H1 (cell line): ENCODE measurements around the gene UPP1. TPM values are rescaled to one million over a fixed set of nuclear protein-coding genes. Genes with fewer than 3 reads are reported as not detected.

Experiments used
- CTCF ChIA-PET: fragments of 300-600 bp; sonication (Branson Sonifier 250); formaldehyde crosslinking; loops from one replicate; lab custom pipeline; 2021; ENCODE audit not compliant: partially characterized antibody; lab: Charles Lee
- POLR2A ChIA-PET: fragments of 300-600 bp; sonication (Branson Sonifier 250); formaldehyde crosslinking; loops from one replicate; lab custom pipeline; 2021; ENCODE audit warnings: inconsistent platforms; ENCODE audit not compliant: partially characterized antibody; lab: Charles Lee
- DNase-seq, 2 experiments: peaks; one replicate each; pipeline versions ENCODE4 v3.0.0 to v3.0.0-alpha.2; 2010 to 2022; ENCODE audit warnings: low spot score in 2 of 2, low read depth in 1 of 2, mixed read lengths in 1 of 2
- FAIRE-seq: peaks from 2 replicates; lab custom pipeline; 2011; peaks lifted over from hg19 to GRCh38; lab: Jason Lieb, UNC
- H2AFZ ChIP-seq: 2 replicates; pipeline ENCODE4 v1.8.1; 2012; ENCODE audit warnings: low read length, inconsistent platforms
- H2AK5ac ChIP-seq: 2 replicates; pipeline ENCODE4 v1.6.1; 2013; ENCODE audit warnings: low read depth, low read length
- H2BK120ac ChIP-seq: replicated peaks from 2 replicates; pipeline ENCODE3; 2013; ENCODE audit warnings: low read depth, low read length, inconsistent platforms
- H2BK12ac ChIP-seq: 2 replicates; pipeline ENCODE4 v1.6.1; 2013; ENCODE audit warnings: low read depth, low read length
- H2BK15ac ChIP-seq: 2 replicates; pipeline ENCODE4 v1.6.1; 2013; ENCODE audit warnings: low read length
- H2BK20ac ChIP-seq: 2 replicates; pipeline ENCODE4 v1.6.1; 2013; ENCODE audit warnings: low read length
- H2BK5ac ChIP-seq: 2 replicates; pipeline ENCODE4 v1.6.1; 2013; ENCODE audit warnings: low read depth, low read length
- H3K14ac ChIP-seq: 2 replicates; pipeline ENCODE4 v1.6.1; 2013; ENCODE audit warnings: inconsistent platforms; ENCODE audit not compliant: insufficient read length
- H3K18ac ChIP-seq: 2 replicates; pipeline ENCODE4 v1.6.1; 2013; ENCODE audit warnings: low read length; ENCODE audit errors: extremely low read depth
- H3K23ac ChIP-seq: 2 replicates; pipeline ENCODE4 v1.6.1; 2013; ENCODE audit warnings: inconsistent platforms; ENCODE audit not compliant: insufficient read length
- H3K23me2 ChIP-seq: 2 replicates; pipeline ENCODE4 v1.6.1; 2013; ENCODE audit warnings: low read depth, low read length
- H3K27ac ChIP-seq: 2 replicates; pipeline ENCODE4 v1.6.1; 2011; ENCODE audit warnings: low read depth, low read length, inconsistent platforms
- H3K27me3 ChIP-seq, 4 experiments: replicated peaks in 1 of 4; 1 replicate in 1 of 4; 2 replicates in 3 of 4; pipeline versions ENCODE4 v1.6.1 to v1.8.1; 2011 to 2013; ENCODE audit warnings: low read length in 3 of 4, mild to moderate bottlenecking in 3 of 4, inconsistent platforms in 2 of 4, mixed read lengths in 2 of 4, moderate library complexity in 1 of 4; ENCODE audit not compliant: control insufficient read depth in 3 of 4, insufficient read depth in 3 of 4; ENCODE audit errors: extremely low read depth in 1 of 4
- H3K36me3 ChIP-seq, 4 experiments: 2 replicates each; pipeline versions ENCODE4 v1.6.1 to v1.8.1; 2011 to 2013; ENCODE audit warnings: mild to moderate bottlenecking in 4 of 4, low read length in 3 of 4, moderate library complexity in 2 of 4, control low read depth in 1 of 4, inconsistent platforms in 1 of 4; ENCODE audit not compliant: insufficient read depth in 4 of 4, control insufficient read depth in 2 of 4
- H3K4ac ChIP-seq: replicated peaks from 2 replicates; pipeline ENCODE3; 2013; ENCODE audit warnings: low read length, low read depth, mixed read lengths, inconsistent platforms; ENCODE audit not compliant: insufficient read length
- H3K4me1 ChIP-seq, 4 experiments: replicated peaks in 1 of 4; 1 replicate in 1 of 4; 2 replicates in 3 of 4; pipeline versions ENCODE4 v1.6.1 to v1.8.1; 2011 to 2013; ENCODE audit warnings: low read length in 3 of 4, inconsistent platforms in 2 of 4, mixed read lengths in 1 of 4; ENCODE audit not compliant: insufficient read depth in 4 of 4, control insufficient read depth in 3 of 4
- H3K4me2 ChIP-seq, 2 experiments: 2 replicates each; pipeline versions ENCODE4 v1.6.1 to v1.8.1; 2011 to 2013; ENCODE audit warnings: low read depth in 2 of 2, low read length in 2 of 2, control low read depth in 1 of 2, inconsistent platforms in 1 of 2, mild to moderate bottlenecking in 1 of 2; ENCODE audit not compliant: insufficient read depth in 1 of 2
- H3K4me3 ChIP-seq, 4 experiments: fragments of 200-600, 300-600 bp in 1 of 4; sonication (generic), shearing (Covaris generic), sonication (Bioruptor Twin) in 1 of 4; 2 replicates each; pipeline versions ENCODE4 v1.5.1 to v1.8.1; 2011 to 2016; ENCODE audit warnings: low read length in 4 of 4, low read depth in 3 of 4, control low read depth in 2 of 4, inconsistent platforms in 2 of 4, mild to moderate bottlenecking in 2 of 4, mixed read lengths in 1 of 4, moderate library complexity in 1 of 4; ENCODE audit not compliant: insufficient read depth in 2 of 4; ENCODE audit errors: extremely low read depth in 1 of 4
- H3K56ac ChIP-seq: replicated peaks from 2 replicates; pipeline ENCODE3; 2013; ENCODE audit warnings: low read depth, mild to moderate bottlenecking, mixed read lengths, low read length, inconsistent platforms; ENCODE audit not compliant: insufficient read length
- H3K79me1 ChIP-seq: 2 replicates; pipeline ENCODE4 v1.6.1; 2013; ENCODE audit warnings: low read depth, low read length, control low read depth
- H3K79me2 ChIP-seq, 2 experiments: 2 replicates each; pipeline versions ENCODE4 v1.6.1 to v1.8.1; 2012 to 2013; ENCODE audit warnings: low read length in 2 of 2, mild to moderate bottlenecking in 2 of 2, inconsistent platforms in 1 of 2; ENCODE audit not compliant: insufficient read depth in 2 of 2, control insufficient read depth in 1 of 2
- H3K9ac ChIP-seq, 4 experiments: replicated peaks in 1 of 4; 1 replicate in 1 of 4; 2 replicates in 3 of 4; pipeline versions ENCODE4 v1.6.1 to v1.8.1; 2011 to 2013; ENCODE audit warnings: low read depth in 3 of 4, low read length in 3 of 4, control low read depth in 2 of 4, mild to moderate bottlenecking in 2 of 4, moderate library complexity in 2 of 4, inconsistent platforms in 1 of 4; ENCODE audit errors: extremely low read depth in 1 of 4
- H3K9me3 ChIP-seq, 2 experiments: 2 replicates each; pipeline versions ENCODE4 v1.6.1 to v1.8.1; 2012 to 2013; ENCODE audit warnings: mild to moderate bottlenecking in 2 of 2, moderate library complexity in 2 of 2, control low read depth in 1 of 2, inconsistent platforms in 1 of 2, low read depth in 1 of 2, low read length in 1 of 2, mixed read lengths in 1 of 2; ENCODE audit not compliant: insufficient read depth in 2 of 2
- H4K20me1 ChIP-seq, 2 experiments: replicated peaks in 1 of 2; 2 replicates each; pipeline versions ENCODE3 to v1.8.1; 2011 to 2013; ENCODE audit warnings: inconsistent platforms in 2 of 2, low read length in 2 of 2, mild to moderate bottlenecking in 1 of 2; ENCODE audit not compliant: insufficient read depth in 2 of 2, control insufficient read depth in 1 of 2
- H4K5ac ChIP-seq: 2 replicates; pipeline ENCODE4 v1.6.1; 2013; ENCODE audit warnings: low read length, low read depth, mixed read lengths, inconsistent platforms; ENCODE audit not compliant: insufficient read length
- H4K8ac ChIP-seq: 2 replicates; pipeline ENCODE4 v1.8.0; 2013; ENCODE audit warnings: mild to moderate bottlenecking, moderate library complexity, low read length, inconsistent platforms; ENCODE audit not compliant: insufficient read depth; ENCODE audit errors: extremely low read depth
- H4K91ac ChIP-seq: replicated peaks from 2 replicates; pipeline ENCODE3; 2013; ENCODE audit warnings: low read length, mixed read lengths, inconsistent platforms; ENCODE audit not compliant: insufficient read length
- ATF3 ChIP-seq: IDR thresholded peaks from 2 replicates; pipeline ENCODE4 v1.6.1; 2011; ENCODE audit warnings: low read depth, mild to moderate bottlenecking, low read length; ENCODE audit not compliant: insufficient read depth
- BRCA1 ChIP-seq: IDR thresholded peaks from 2 replicates; pipeline ENCODE4 v1.6.1; 2012; ENCODE audit warnings: low read depth, low read length, improper control_type of control experiment
- CHD1 ChIP-seq: IDR thresholded peaks from 2 replicates; pipeline ENCODE4 v1.6.1; 2012; ENCODE audit warnings: low read depth, low read length, improper control_type of control experiment
- KDM5A ChIP-seq: fragments of 200-600 bp; IDR thresholded peaks from 2 replicates; pipeline ENCODE4 v1.7.1; 2012; ENCODE audit warnings: mild to moderate bottlenecking, low read length, inconsistent platforms, mixed read lengths
- MAFK ChIP-seq: IDR thresholded peaks from 2 replicates; pipeline ENCODE4 v1.6.1; 2012; ENCODE audit warnings: low read depth, mild to moderate bottlenecking, improper control_type of control experiment, low read length
- RFX5 ChIP-seq: IDR thresholded peaks from 2 replicates; pipeline ENCODE4 v1.6.1; 2011; ENCODE audit warnings: low read depth, low read length, improper control_type of control experiment, borderline replicate concordance
- RNF2 ChIP-seq: fragments of 200-900, 300-1000 bp; sonication (generic); IDR thresholded peaks from 2 replicates; pipeline ENCODE4 v1.7.1; 2016; ENCODE audit warnings: borderline replicate concordance, low read depth, mild to moderate bottlenecking, antibody characterized with exemption, low read length; ENCODE audit not compliant: poor library complexity, severe bottlenecking; ENCODE audit errors: missing control alignments
- SAP30 ChIP-seq: fragments of 300-600 bp; sonication (generic); IDR thresholded peaks from 2 replicates; pipeline ENCODE4 v1.7.1; 2012; ENCODE audit warnings: low read length, moderate library complexity, mild to moderate bottlenecking, inconsistent platforms; ENCODE audit not compliant: insufficient read depth, insufficient replicate concordance
- SP1 ChIP-seq: IDR thresholded peaks from 2 replicates; pipeline ENCODE4 v1.6.1; 2011; ENCODE audit warnings: low read depth, low read length
- TAF7 ChIP-seq: optimal IDR thresholded peaks from 2 replicates; pipeline ENCODE3; 2011; ENCODE audit warnings: low read depth, mild to moderate bottlenecking, inconsistent platforms, low read length, moderate library complexity, borderline replicate concordance
- WGBS, 2 experiments: shearing (Covaris generic) in 1 of 2; methylation state at CpG; one replicate each; pipeline versions ENCODE4 v1.1.6 to v1.1.7; 2013 to 2015; ENCODE audit warnings: low lambda C conversion rate in 2 of 2, mixed read lengths in 2 of 2, inconsistent platforms in 1 of 2, low coverage in 1 of 2, missing lambda C conversion rate in 1 of 2; ENCODE audit not compliant: insufficient replicate concordance in 2 of 2, insufficient coverage in 1 of 2, insufficient read length in 1 of 2; ENCODE audit errors: extremely low coverage in 1 of 2, missing lambda C conversion rate in 1 of 2; 5-methylcytosine and 5-hydroxymethylcytosine counted together
- polyA plus RNA-seq, 7 experiments: library from polyadenylated mRNA; depleted of rRNA in 3 of 7; stranded (reverse) in 5 of 7; unstranded in 2 of 7; fragments of >200 nt in 5 of 7; fragments of 200-250 nt in 2 of 7; gene quantifications; 1 replicate in 5 of 7; 2 replicates in 1 of 7; 4 replicates in 1 of 7; pipeline versions ENCODE4 v1.2.1 to v1.2.3, GENCODE V29; 2011 to 2013; ENCODE audit warnings: missing spikeins in 2 of 7, mixed read lengths in 2 of 7
- total RNA-seq: library from RNA; stranded (reverse); fragmentation: NEBNext Ultra II Directional; extraction: Animal tissue kit (Norgen Biotek cat#: 25700); gene quantifications from 2 replicates; pipeline ENCODE4 v1.2.1, GENCODE V29; 2021

The UPP1 gene
- total and polyA plus RNA-seq, 2 of the 8 experiments (the other 6 are each of a cell fraction or from before 2014, with no cell fraction given), result 40.7 to 46.2 TPM

GRCh38 chr7:48102530-48102929, 13.5 kb downstream of the UPP1 start:
- Histone ChIP-seq H4K91ac (no peak overlapping the region), H2BK120ac (no peak overlapping the region), H3K18ac (no peak overlapping the region), H3K9ac (no peak overlapping the region), H3K9me3 (no peaks in the 10 kb centered on the region), H2BK20ac (no peak overlapping the region), H3K14ac (no peak overlapping the region), H3K36me3 (peaks cover 16 to 88% (median 53%) of the 10 kb centered on the region in 4 experiments), H4K20me1 (peaks cover 2 to 3% of the 10 kb centered on the region in 2 experiments), H3K27ac (no peak overlapping the region), H2AFZ (no peak overlapping the region)
- no peak for FAIRE-seq
- 88% methylated on average over 4 of the region's 4 CpGs; no CpG with 5 or more reads in 1 of the 2 experiments for WGBS, 2 experiments
- POLR2A ChIA-PET, result interaction anchor here (0.9 to 5.4 kb wide), 5 partner anchors 10 to 16 kb away, joined by 3 to 31 read pairs (median 4); partner anchors contain the start of gene UPP1
- TF ChIP-seq MAFK, result no peak
- no peak for TF ChIP-seq SAP30
- no peak for TF ChIP-seq ATF3
- TF ChIP-seq RFX5, result no peak
- TF ChIP-seq BRCA1, result no peak
- no peak for TF ChIP-seq RNF2
- no peak for TF ChIP-seq KDM5A
- no peak for TF ChIP-seq CHD1
- TF ChIP-seq SP1, result no peak
- no peak for TF ChIP-seq TAF7
- TF ChIP-seq, all 59 proteins: peak for 0
- Histone ChIP-seq H3K4me3 (no peak overlapping the region), H2BK5ac (no peak overlapping the region), H3K23me2 (no peaks in the 10 kb centered on the region; the same call in 1 of the 2 replicates), H4K8ac (no peak overlapping the region), H3K27me3 (no peaks in the 10 kb centered on the region), H3K4ac (no peak overlapping the region), H2BK12ac (no peak overlapping the region), H3K56ac (no peak overlapping the region), H3K4me2 (no peak overlapping the region), H3K4me1 (no peaks in the 10 kb centered on the region), H4K5ac (no peak overlapping the region), H3K23ac (no peak overlapping the region), H2AK5ac (no peak overlapping the region), H3K79me2 (0 out of 4 replicates have a peak, but pooled peaks cover 0 to under 1% of the 10 kb centered on the region in 2 experiments), H3K79me1 (0 out of 2 replicates have a peak, but pooled peaks cover 2% of the 10 kb centered on the region), H2BK15ac (no peak overlapping the region)
- CTCF ChIA-PET, result interaction anchor here (0.9 to 3.4 kb wide), 18 partner anchors 8 to 165 kb away, joined by 3 to 28 read pairs (median 4); partner anchors contain the start of gene UPP1
- DNase-seq, result peak in 1 of 2 experiments; percentile 2
